CD4-positive, alpha-beta T cell (primary cell): ENCODE results near the gene DDX6. TPM values are rescaled to one million over a fixed set of nuclear protein-coding genes. Genes with fewer than 3 reads are reported as not detected.

Experiments
- ATAC-seq: fragments of 200-7000 bp; cut with Tn5 transposase; one replicate; pipeline ENCODE4 v1.10.0; 2022; ENCODE audit warnings: mild to moderate bottlenecking; ENCODE audit not compliant: poor library complexity
- CTCF ChIA-PET: fragments of 350-600 bp; sonication (Branson Sonifier 250); formaldehyde crosslinking; loops from one replicate; lab custom pipeline; 2021; ENCODE audit warnings: antibody characterized with exemption, inconsistent platforms; lab: Charles Lee
- POLR2A ChIA-PET: fragments of 350-600 bp; sonication (Branson Sonifier 250); formaldehyde crosslinking; loops from one replicate; lab custom pipeline; 2021; ENCODE audit warnings: antibody characterized with exemption, inconsistent platforms; lab: Charles Lee
- DNase-seq, 14 experiments: peaks; one replicate each; pipeline ENCODE4 v3.0.0-alpha.2; 2013 to 2020; ENCODE audit warnings: mixed read lengths in 2 of 14
- H3K27ac ChIP-seq, 2 donors: one replicate each; pipeline versions ENCODE4 v1.5.1 to v1.7.0; 2013; ENCODE audit warnings: low read length in 2 of 2, low read depth in 1 of 2, mild to moderate bottlenecking in 1 of 2
- H3K27me3 ChIP-seq, 2 experiments: 1 replicate in 1 of 2; 2 replicates in 1 of 2; pipeline versions ENCODE4 v1.6.1 to v1.7.0; 2013; ENCODE audit warnings: low read length in 2 of 2, control low read depth in 1 of 2, mild to moderate bottlenecking in 1 of 2, moderate library complexity in 1 of 2; ENCODE audit not compliant: insufficient read depth in 2 of 2, control insufficient read depth in 1 of 2
- H3K36me3 ChIP-seq: one replicate; pipeline ENCODE4 v1.6.1; 2013; ENCODE audit warnings: low read length, control low read depth; ENCODE audit not compliant: insufficient read depth
- H3K4me1 ChIP-seq: one replicate; pipeline ENCODE4 v1.6.1; 2013; ENCODE audit warnings: low read length, control low read depth; ENCODE audit not compliant: insufficient read depth
- H3K4me3 ChIP-seq: one replicate; pipeline ENCODE4 v1.5.1; 2013; ENCODE audit warnings: mild to moderate bottlenecking, low read length, moderate library complexity
- H3K9me3 ChIP-seq, 2 experiments: 1 replicate in 1 of 2; 2 replicates in 1 of 2; pipeline versions ENCODE4 v1.6.1 to v1.7.0; 2013; ENCODE audit warnings: low read length in 2 of 2, mild to moderate bottlenecking in 2 of 2, control low read depth in 1 of 2, moderate library complexity in 1 of 2; ENCODE audit not compliant: control insufficient read depth in 1 of 2, insufficient read depth in 1 of 2
- H3K27ac Mint-ChIP-seq: one replicate; pipeline ENCODE4 v1.8.0; 2020; ENCODE audit warnings: mixed read lengths
- H3K27me3 Mint-ChIP-seq: one replicate; pipeline ENCODE4 v1.8.0; 2021; ENCODE audit warnings: mixed read lengths
- H3K36me3 Mint-ChIP-seq: one replicate; pipeline ENCODE4 v1.8.0; 2021; ENCODE audit warnings: low read depth, mixed read lengths
- H3K4me1 Mint-ChIP-seq: one replicate; pipeline ENCODE4 v1.8.0; 2021; ENCODE audit warnings: low read depth, mixed read lengths
- H3K4me3 Mint-ChIP-seq: one replicate; pipeline ENCODE4 v1.8.0; 2020; ENCODE audit warnings: mild to moderate bottlenecking, mixed read lengths
- H3K9me3 Mint-ChIP-seq: one replicate; pipeline ENCODE4 v1.8.0; 2020; ENCODE audit warnings: mixed read lengths
- CTCF ChIP-seq: fragments of 200-600 bp; IDR thresholded peaks from one replicate; pipeline ENCODE4 v1.8.0; 2022; ENCODE audit warnings: antibody characterized with exemption, mild to moderate bottlenecking
- intact Hi-C, 2 experiments: fragments of 100-400 bp; cut with DNase I in 1 of 2; cut with micrococcal nuclease in 1 of 2; formaldehyde crosslinking; loops; one replicate each; pipeline versions ENCODE4 v1.15.1 to v1.9.0; 2023 to 2025; cut with DNase I, micrococcal nuclease
- total RNA-seq, 174 experiments: library from RNA in 2 of 174; stranded (reverse) in 2 of 174; gene quantifications; one replicate each; pipeline ENCODE4 v1.2.3 and lab custom pipeline; 2021 to 2026

DDX6 gene
- total RNA-seq, 2 experiments from 2014 or later = 341 to 355 TPM

- Histone ChIP-seq H3K27ac (no peak overlapping the region), H3K4me3 (no peak overlapping the region), H3K36me3 (no peaks in the 10 kb centered on the region), H3K4me1 (no peaks in the 10 kb centered on the region), H3K27me3 (no peaks in the 10 kb centered on the region), H3K9me3 (no peaks in the 10 kb centered on the region)
- DNase-seq = no peak
- CTCF ChIA-PET = no interaction called here
- Mint-ChIP-seq H3K9me3 (no peaks in the 10 kb centered on the region), H3K27me3 (no peaks in the 10 kb centered on the region), H3K27ac (no peak overlapping the region), H3K4me1 (peaks cover 8% of the 10 kb centered on the region), H3K36me3 (no peaks in the 10 kb centered on the region), H3K4me3 (no peak overlapping the region)
- intact Hi-C loops = no loop called here
- POLR2A ChIA-PET = no interaction called here
- ATAC-seq = no peak
- TF ChIP-seq CTCF = no peak
These were observed 17.1 kb upstream of the DDX6 start for GRCh38 chr11:118807800-118808778.

- peaks cover 8% of the 10 kb centered on the region for H3K4me1 Mint-ChIP-seq
- Histone ChIP-seq H3K36me3 (no peaks in the 10 kb centered on the region), H3K27me3 (no peaks in the 10 kb centered on the region), H3K4me1 (no peaks in the 10 kb centered on the region), H3K9me3 (no peaks in the 10 kb centered on the region), H3K27ac (no peak overlapping the region), H3K4me3 (no peak overlapping the region)
- H3K4me3 Mint-ChIP-seq = no peak overlapping the region
- H3K9me3 Mint-ChIP-seq = no peaks in the 10 kb centered on the region
- DNase-seq (no peak), ATAC-seq (no peak)
- no peaks in the 10 kb centered on the region for H3K27me3 Mint-ChIP-seq
- ChIA-PET CTCF (no interaction called here), POLR2A (no interaction called here)
- no peaks in the 10 kb centered on the region for H3K36me3 Mint-ChIP-seq
- intact Hi-C loops = no loop called here
- no peak for TF ChIP-seq CTCF
- H3K27ac Mint-ChIP-seq = no peak overlapping the region
These were observed 15.4 kb upstream of the DDX6 start for GRCh38 chr11:118806400-118806799.

GRCh38 chr11:118804094-118804493, 13.1 kb upstream of the DDX6 start:
- ChIA-PET POLR2A (interaction anchor here (4.3 kb wide), 1 partner anchor 12 kb away, joined by 25 read pairs; the partner anchor contains the start of gene DDX6), CTCF (interaction anchor here (0.6 to 1.3 kb wide), 2 partner anchors 80 to 114 kb away, joined by 3 read pairs; partner anchors contain the start of gene CXCR5)
- no peaks in the 10 kb centered on the region for H3K27me3 Mint-ChIP-seq
- peaks cover 8% of the 10 kb centered on the region for H3K4me1 Mint-ChIP-seq
- H3K4me3 Mint-ChIP-seq = no peak overlapping the region
- DNase-seq (no peak), ATAC-seq (no peak)
- Histone ChIP-seq H3K4me3 (no peak overlapping the region), H3K27ac (no peak overlapping the region), H3K36me3 (no peaks in the 10 kb centered on the region), H3K4me1 (no peaks in the 10 kb centered on the region), H3K27me3 (no peaks in the 10 kb centered on the region), H3K9me3 (no peaks in the 10 kb centered on the region)
- TF ChIP-seq CTCF = no peak
- intact Hi-C loops = no loop called here
- no peaks in the 10 kb centered on the region for H3K36me3 Mint-ChIP-seq
- no peaks in the 10 kb centered on the region for H3K9me3 Mint-ChIP-seq
- H3K27ac Mint-ChIP-seq = no peak overlapping the region
